ENCODE measurements around the gene NADK2. TPM values are rescaled to one million over a fixed set of nuclear protein-coding genes. Genes with fewer than 3 reads are reported as not detected.

NADK2 gene
- total RNA-seq, 3 donors from 2014 or later: 27.4 to 31.8 (median 27.9) TPM

GRCh38 chr5:36277521-36278176 is 35.9 kb upstream of the NADK2 start:
- Histone ChIP-seq H3K4me1 (no peaks in the 10 kb centered on the region), H3K27me3 (no peaks in the 10 kb centered on the region), H3K36me3 (no peaks in the 10 kb centered on the region), H3K4me3 (no peak overlapping the region), H3K9me3 (no peaks in the 10 kb centered on the region), H3K27ac (no peak overlapping the region)
- no peak for DNase-seq (ENCODE audit: low spot score in 2 of 2)
- intact Hi-C loops (cut with DNase I; ENCODE audit: low total_unique reads): no loop called here
- no peak for TF ChIP-seq POLR2AphosphoS5 (IDR thresholded peaks at IDR 0.05)
- no peak for TF ChIP-seq POLR2A (IDR thresholded peaks at IDR 0.05)
- no peak for TF ChIP-seq CTCF (IDR thresholded peaks at IDR 0.05)

GRCh38 chr5:36276864-36277263 is 35.1 kb upstream of the NADK2 start:
- no peak overlapping the region for H3K4me3 ChIP-seq
- H3K27me3 ChIP-seq: no peaks in the 10 kb centered on the region
- intact Hi-C loops (cut with DNase I; ENCODE audit: low total_unique reads): no loop called here
- TF ChIP-seq CTCF (IDR thresholded peaks at IDR 0.05) (no peak), POLR2AphosphoS5 (IDR thresholded peaks at IDR 0.05) (no peak), POLR2A (IDR thresholded peaks at IDR 0.05) (no peak)
- DNase-seq (ENCODE audit: low spot score in 2 of 2): no peak
- H3K27ac ChIP-seq: no peak overlapping the region
- no peaks in the 10 kb centered on the region for H3K4me1 ChIP-seq
- H3K9me3 ChIP-seq: no peaks in the 10 kb centered on the region
- H3K36me3 ChIP-seq: no peaks in the 10 kb centered on the region

- TF ChIP-seq POLR2AphosphoS5 (IDR thresholded peaks at IDR 0.05): no peak
- H3K4me3 ChIP-seq: no peak overlapping the region
- intact Hi-C loops (cut with DNase I; ENCODE audit: low total_unique reads): no loop called here
- no peak overlapping the region for H3K27ac ChIP-seq
- H3K27me3 ChIP-seq: no peaks in the 10 kb centered on the region
- no peaks in the 10 kb centered on the region for H3K4me1 ChIP-seq
- no peaks in the 10 kb centered on the region for H3K9me3 ChIP-seq
- H3K36me3 ChIP-seq: no peaks in the 10 kb centered on the region
- DNase-seq (ENCODE audit: low spot score in 2 of 2): no peak
Observed at GRCh38 chr5:36273809-36274526, 32.2 kb upstream of the NADK2 start.

GRCh38 chr5:36272136-36272690 is 30.5 kb upstream of the NADK2 start:
- no peak for DNase-seq (ENCODE audit: low spot score in 2 of 2)
- no peaks in the 10 kb centered on the region for H3K36me3 ChIP-seq
- intact Hi-C loops (cut with DNase I; ENCODE audit: low total_unique reads): no loop called here
- no peak overlapping the region for H3K27ac ChIP-seq
- H3K9me3 ChIP-seq: no peaks in the 10 kb centered on the region
- no peak overlapping the region for H3K4me3 ChIP-seq
- no peaks in the 10 kb centered on the region for H3K4me1 ChIP-seq
- no peaks in the 10 kb centered on the region for H3K27me3 ChIP-seq
- no peak for TF ChIP-seq CTCF (IDR thresholded peaks at IDR 0.05)
- TF ChIP-seq POLR2A (IDR thresholded peaks at IDR 0.05): no peak
- TF ChIP-seq POLR2AphosphoS5 (IDR thresholded peaks at IDR 0.05): no peak

- Histone ChIP-seq H3K4me3 (no peak overlapping the region), H3K4me1 (no peaks in the 10 kb centered on the region), H3K27ac (no peak overlapping the region), H3K9me3 (no peaks in the 10 kb centered on the region), H3K27me3 (no peaks in the 10 kb centered on the region), H3K36me3 (no peaks in the 10 kb centered on the region)
- intact Hi-C loops (cut with DNase I; ENCODE audit: low total_unique reads): no loop called here
- TF ChIP-seq CTCF (IDR thresholded peaks at IDR 0.05) (no peak), POLR2A (IDR thresholded peaks at IDR 0.05) (no peak), POLR2AphosphoS5 (IDR thresholded peaks at IDR 0.05) (no peak)
- DNase-seq (ENCODE audit: low spot score in 2 of 2): no peak
Observed at GRCh38 chr5:36270876-36271575, 29.3 kb upstream of the NADK2 start.
